Panc1 (cell line): ENCODE data around the gene CEL. TPM values are rescaled to one million over a fixed set of nuclear protein-coding genes. Genes with fewer than 3 reads are reported as not detected.

Source experiments
- ATAC-seq: fragments of 200-7000 bp; cut with Tn5 transposase; 2 replicates; pipeline ENCODE4 v1.9.1; 2020; ENCODE audit warnings: mild to moderate bottlenecking, moderate library complexity
- BruUV-seq: library from RNA; stranded (reverse); fragments of 400-500 nt; replicated peaks from 2 replicates; lab custom pipeline; 2021; lab: Mats Ljungman, UMichigan
- CTCF ChIA-PET: fragments of 300-600 bp; sonication (Branson Sonifier 250); formaldehyde crosslinking; loops from one replicate; lab custom pipeline; 2022; ENCODE audit warnings: antibody characterized with exemption; lab: Charles Lee
- POLR2A ChIA-PET: fragments of 300-600 bp; sonication (Branson Sonifier 250); formaldehyde crosslinking; loops from one replicate; lab custom pipeline; 2022; ENCODE audit warnings: antibody characterized with exemption; lab: Charles Lee
- DNase-seq: peaks from one replicate; pipeline ENCODE4 v3.0.0-alpha.2; 2010; ENCODE audit warnings: low read depth, low spot score
- H3K27ac ChIP-seq: 2 replicates; pipeline ENCODE4 v1.5.1; 2011; ENCODE audit warnings: mild to moderate bottlenecking, low read length, inconsistent platforms
- H3K27me3 ChIP-seq: fragments of 200-500 bp; sonication (Bioruptor generic); 2 replicates; pipeline ENCODE4 v1.6.0; 2014; ENCODE audit warnings: low read length, inconsistent platforms; ENCODE audit not compliant: control insufficient read depth, insufficient read depth
- H3K36me3 ChIP-seq: fragments of 200-500 bp; sonication (Bioruptor generic); 2 replicates; pipeline ENCODE4 v1.5.1; 2014; ENCODE audit warnings: inconsistent platforms, mild to moderate bottlenecking, low read length, moderate library complexity; ENCODE audit not compliant: control insufficient read depth, insufficient read depth
- H3K4me1 ChIP-seq: 2 replicates; pipeline ENCODE4 v1.5.1; 2011; ENCODE audit warnings: inconsistent platforms, mild to moderate bottlenecking, low read length, moderate library complexity; ENCODE audit not compliant: control insufficient read depth, insufficient read depth
- H3K4me3 ChIP-seq, 2 experiments: 2 replicates each; pipeline ENCODE4 v1.5.1; 2011 to 2012; ENCODE audit warnings: low read depth in 2 of 2, low read length in 2 of 2, mild to moderate bottlenecking in 2 of 2, inconsistent platforms in 1 of 2, moderate library complexity in 1 of 2
- H3K9me3 ChIP-seq: fragments of 200-500 bp; sonication (Bioruptor generic); 2 replicates; pipeline ENCODE4 v1.5.1; 2014; ENCODE audit warnings: low read depth, mild to moderate bottlenecking, inconsistent platforms, low read length, moderate library complexity; ENCODE audit not compliant: control insufficient read depth, insufficient read depth
- SIN3A ChIP-seq: IDR thresholded peaks from 2 replicates; pipeline ENCODE4 v1.6.1; 2012; ENCODE audit warnings: low read depth, mild to moderate bottlenecking, low read length, moderate library complexity, borderline replicate concordance; ENCODE audit not compliant: insufficient read depth
- TCF7L2 ChIP-seq: IDR thresholded peaks from 2 replicates; pipeline ENCODE4 v1.6.1; 2011; ENCODE audit warnings: mild to moderate bottlenecking, low read depth, low read length, inconsistent platforms
- in situ Hi-C: cut with HindIII; loops from 2 replicates; pipeline ENCODE4 v1.10.0; 2016; ENCODE audit warnings: low sequenced_read_pairs, low pct_unique_long_range_greater_than_20kb
- intact Hi-C: fragments of 100-400 bp; cut with micrococcal nuclease; formaldehyde crosslinking; loops from one replicate; pipeline ENCODE4 v1.10.0; 2022; ENCODE audit not compliant: unreplicated experiment
- total RNA-seq: library from RNA; stranded (reverse); gene quantifications from one replicate; pipeline ENCODE4 v1.2.1, GENCODE V29; 2021; ENCODE audit not compliant: unreplicated experiment
- TF ChIP-seq, protein P1 (sequence below), 2 experiments: IDR thresholded peaks; 2 replicates each; pipeline ENCODE4 v1.6.1; 2011 to 2012; ENCODE audit warnings: low read depth in 2 of 2, control low read depth in 1 of 2, low read length in 1 of 2, mild to moderate bottlenecking in 1 of 2, moderate library complexity in 1 of 2; ENCODE audit not compliant: insufficient read depth in 1 of 2
- TF ChIP-seq, protein P2 (sequence below): fragments of 450-650 bp; IDR thresholded peaks from 2 replicates; pipeline ENCODE4 v1.5.1; 2017; ENCODE audit warnings: mild to moderate bottlenecking

The CEL gene
- total RNA-seq, 1 experiment from 2014 or later = 4.3 TPM

DNA sequence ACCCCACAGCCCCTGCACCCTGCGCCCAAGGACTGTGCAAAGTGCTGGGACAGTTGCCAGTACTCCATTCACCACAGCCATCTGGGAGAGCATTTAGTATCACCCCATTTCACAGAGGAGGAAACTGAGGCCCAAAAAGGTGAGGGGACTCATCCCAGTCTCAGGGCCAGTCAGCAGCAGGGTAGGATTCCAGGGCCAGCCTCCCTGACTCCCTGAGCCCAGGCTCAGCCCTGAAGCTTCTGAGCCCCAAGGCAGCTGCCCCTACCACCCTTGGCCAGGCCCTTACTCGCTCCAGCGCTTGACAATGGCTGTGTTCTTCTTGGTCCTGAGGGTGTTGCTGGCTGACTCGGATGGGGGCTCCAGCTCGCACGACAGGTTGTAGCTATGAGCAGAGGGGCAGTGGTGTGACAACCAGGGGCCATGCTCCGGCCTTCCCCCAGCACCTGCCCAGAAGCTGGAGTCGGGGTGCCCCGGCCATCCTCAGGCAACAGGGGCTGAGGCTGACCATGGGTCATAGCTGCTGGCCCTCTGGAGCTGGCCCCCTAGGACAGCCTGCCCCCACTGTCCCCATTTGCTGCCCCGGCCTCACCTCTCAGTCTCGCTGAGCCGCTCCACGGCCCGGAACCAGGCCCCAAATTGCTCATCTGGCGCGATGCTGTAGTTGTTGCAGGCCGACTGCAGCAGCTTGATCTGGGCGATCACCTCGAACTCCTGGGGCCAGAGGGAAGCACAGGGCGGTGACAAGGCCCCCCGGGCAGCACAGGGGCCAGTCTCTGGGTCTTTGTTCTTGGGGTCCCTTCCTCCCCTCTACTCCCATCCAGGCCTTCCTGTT lies 40.6 kb downstream of the CEL start:
- intact Hi-C loops (loop anchor here (2.0 kb wide), 1 partner anchor 44 kb away; no protein-coding TSS in a partner anchor), in situ Hi-C loops (no loop called here)
- CTCF ChIA-PET = interaction anchor here (1.5 kb wide), 1 partner anchor 78 kb away, joined by 3 read pairs; no protein-coding TSS in a partner anchor
- DNase-seq = no peak
- no peaks in the 10 kb centered on the region for H3K36me3 ChIP-seq
- H3K27ac ChIP-seq = no peak overlapping the region
- POLR2A ChIA-PET = no interaction called here
- H3K27me3 ChIP-seq = no peaks in the 10 kb centered on the region
- BruUV-seq = no TSS peak
- no peaks in the 10 kb centered on the region for H3K4me1 ChIP-seq
- no peak for ATAC-seq
- no peaks in the 10 kb centered on the region for H3K9me3 ChIP-seq
- TF ChIP-seq SIN3A = no peak
- TF ChIP-seq, protein P1, sequence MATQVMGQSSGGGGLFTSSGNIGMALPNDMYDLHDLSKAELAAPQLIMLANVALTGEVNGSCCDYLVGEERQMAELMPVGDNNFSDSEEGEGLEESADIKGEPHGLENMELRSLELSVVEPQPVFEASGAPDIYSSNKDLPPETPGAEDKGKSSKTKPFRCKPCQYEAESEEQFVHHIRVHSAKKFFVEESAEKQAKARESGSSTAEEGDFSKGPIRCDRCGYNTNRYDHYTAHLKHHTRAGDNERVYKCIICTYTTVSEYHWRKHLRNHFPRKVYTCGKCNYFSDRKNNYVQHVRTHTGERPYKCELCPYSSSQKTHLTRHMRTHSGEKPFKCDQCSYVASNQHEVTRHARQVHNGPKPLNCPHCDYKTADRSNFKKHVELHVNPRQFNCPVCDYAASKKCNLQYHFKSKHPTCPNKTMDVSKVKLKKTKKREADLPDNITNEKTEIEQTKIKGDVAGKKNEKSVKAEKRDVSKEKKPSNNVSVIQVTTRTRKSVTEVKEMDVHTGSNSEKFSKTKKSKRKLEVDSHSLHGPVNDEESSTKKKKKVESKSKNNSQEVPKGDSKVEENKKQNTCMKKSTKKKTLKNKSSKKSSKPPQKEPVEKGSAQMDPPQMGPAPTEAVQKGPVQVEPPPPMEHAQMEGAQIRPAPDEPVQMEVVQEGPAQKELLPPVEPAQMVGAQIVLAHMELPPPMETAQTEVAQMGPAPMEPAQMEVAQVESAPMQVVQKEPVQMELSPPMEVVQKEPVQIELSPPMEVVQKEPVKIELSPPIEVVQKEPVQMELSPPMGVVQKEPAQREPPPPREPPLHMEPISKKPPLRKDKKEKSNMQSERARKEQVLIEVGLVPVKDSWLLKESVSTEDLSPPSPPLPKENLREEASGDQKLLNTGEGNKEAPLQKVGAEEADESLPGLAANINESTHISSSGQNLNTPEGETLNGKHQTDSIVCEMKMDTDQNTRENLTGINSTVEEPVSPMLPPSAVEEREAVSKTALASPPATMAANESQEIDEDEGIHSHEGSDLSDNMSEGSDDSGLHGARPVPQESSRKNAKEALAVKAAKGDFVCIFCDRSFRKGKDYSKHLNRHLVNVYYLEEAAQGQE (IDR thresholded peaks at IDR 0.05; ENCODE audit: insufficient read depth in 1 of 2, low read depth in 2 of 2, low read length in 1 of 2) = no peak
- no peak overlapping the region for H3K4me3 ChIP-seq

DNA sequence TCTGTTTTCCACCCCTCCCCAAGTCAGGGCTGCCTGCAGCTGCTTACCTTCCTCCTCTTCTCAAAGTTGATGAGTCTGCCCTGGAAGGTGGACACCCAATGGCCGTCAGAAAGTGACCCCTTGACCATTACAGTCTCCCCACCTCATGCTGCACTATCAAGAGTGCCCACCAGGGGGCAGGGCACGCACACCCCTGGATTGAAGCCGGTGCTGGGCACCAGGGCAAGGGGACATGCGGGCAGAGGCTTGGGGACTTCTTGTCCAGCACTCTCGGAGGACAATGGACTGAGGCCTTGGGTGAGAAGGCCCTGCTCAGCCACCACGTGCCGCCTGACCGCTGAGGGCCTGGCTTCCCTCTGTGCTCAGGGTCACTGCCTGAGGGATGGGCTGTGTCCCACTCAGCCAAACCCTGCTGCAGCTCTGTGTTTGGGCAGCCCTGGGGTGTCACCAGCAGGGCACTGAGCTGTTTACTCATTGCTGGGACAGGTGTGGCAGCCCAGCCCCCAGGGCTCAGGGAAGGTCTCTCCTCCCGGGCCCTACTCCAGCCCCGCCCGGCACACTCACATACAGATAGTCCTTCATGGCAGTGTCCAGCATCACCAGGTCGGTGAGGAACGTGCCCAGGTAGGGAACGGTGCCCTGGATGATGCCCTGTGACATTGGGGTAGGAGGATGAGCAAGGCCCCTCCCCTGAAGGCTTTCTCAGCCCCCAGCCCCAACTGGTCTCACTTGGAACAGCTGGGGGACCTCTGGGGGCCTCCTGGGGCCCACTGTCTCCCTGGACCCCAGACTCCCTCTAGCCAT lies 41.6 kb downstream of the CEL start:
- POLR2A ChIA-PET = no interaction called here
- BruUV-seq = no TSS peak
- Histone ChIP-seq H3K27ac (no peak overlapping the region), H3K9me3 (no peaks in the 10 kb centered on the region), H3K4me1 (no peaks in the 10 kb centered on the region), H3K36me3 (no peaks in the 10 kb centered on the region), H3K4me3 (no peak overlapping the region), H3K27me3 (no peaks in the 10 kb centered on the region)
- TF ChIP-seq SIN3A (no peak), TCF7L2 (no peak)
- TF ChIP-seq, protein P1 (IDR thresholded peaks at IDR 0.05; ENCODE audit: insufficient read depth in 1 of 2, low read depth in 2 of 2, low read length in 1 of 2) = no peak
- TF ChIP-seq, protein P2, sequence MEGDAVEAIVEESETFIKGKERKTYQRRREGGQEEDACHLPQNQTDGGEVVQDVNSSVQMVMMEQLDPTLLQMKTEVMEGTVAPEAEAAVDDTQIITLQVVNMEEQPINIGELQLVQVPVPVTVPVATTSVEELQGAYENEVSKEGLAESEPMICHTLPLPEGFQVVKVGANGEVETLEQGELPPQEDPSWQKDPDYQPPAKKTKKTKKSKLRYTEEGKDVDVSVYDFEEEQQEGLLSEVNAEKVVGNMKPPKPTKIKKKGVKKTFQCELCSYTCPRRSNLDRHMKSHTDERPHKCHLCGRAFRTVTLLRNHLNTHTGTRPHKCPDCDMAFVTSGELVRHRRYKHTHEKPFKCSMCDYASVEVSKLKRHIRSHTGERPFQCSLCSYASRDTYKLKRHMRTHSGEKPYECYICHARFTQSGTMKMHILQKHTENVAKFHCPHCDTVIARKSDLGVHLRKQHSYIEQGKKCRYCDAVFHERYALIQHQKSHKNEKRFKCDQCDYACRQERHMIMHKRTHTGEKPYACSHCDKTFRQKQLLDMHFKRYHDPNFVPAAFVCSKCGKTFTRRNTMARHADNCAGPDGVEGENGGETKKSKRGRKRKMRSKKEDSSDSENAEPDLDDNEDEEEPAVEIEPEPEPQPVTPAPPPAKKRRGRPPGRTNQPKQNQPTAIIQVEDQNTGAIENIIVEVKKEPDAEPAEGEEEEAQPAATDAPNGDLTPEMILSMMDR = peak; percentile 90
- DNase-seq (peak; percentile 33), ATAC-seq (peak; percentile 75)
- CTCF ChIA-PET = no interaction called here
- intact Hi-C loops (loop anchor here (2.0 kb wide), 1 partner anchor 43 kb away; no protein-coding TSS in a partner anchor), in situ Hi-C loops (no loop called here)
